GM12891 (cell line): ENCODE measurements around the gene ZDHHC5.

Experiments
- POLR2A ChIP-seq: IDR thresholded peaks from 2 replicates; pipeline ENCODE4 v1.6.1; 2011; ENCODE audit warnings: low read depth, low read length, control low read depth
- POLR2AphosphoS5 ChIP-seq: IDR thresholded peaks from 2 replicates; pipeline ENCODE4 v1.6.1; 2011; ENCODE audit warnings: low read depth, low read length, control low read depth
- TAF1 ChIP-seq: IDR thresholded peaks from 2 replicates; pipeline ENCODE4 v1.6.1; 2011; ENCODE audit warnings: low read depth, low read length, control low read depth

- TF ChIP-seq POLR2A (no peak), TAF1 (no peak), POLR2AphosphoS5 (no peak)
Measured at GRCh38 chr11:57658023-57658361, 9.9 kb upstream of the ZDHHC5 start.
